Natural killer cell (primary cell): ENCODE measurements around the gene SLX4IP. TPM values are rescaled to one million over a fixed set of nuclear protein-coding genes. Genes with fewer than 3 reads are reported as not detected.

Experiments used
- ATAC-seq, 3 donors: fragments of 150-1000 bp in 2 of 3; fragments of 200-7000 bp in 1 of 3; cut with Tn5 transposase; 1 replicate in 1 of 3; 2 replicates in 2 of 3; pipeline ENCODE4 v1.10.0; 2021; ENCODE audit warnings: mild to moderate bottlenecking in 2 of 3, moderate library complexity in 2 of 3
- DNase-seq, 2 donors: peaks; one replicate each; pipeline versions ENCODE4 v3.0.0 to v3.0.0-alpha.2; 2013 to 2021; ENCODE audit warnings: mixed read lengths in 1 of 2
- H3K27ac ChIP-seq: one replicate; pipeline ENCODE4 v1.5.1; 2013; ENCODE audit warnings: mild to moderate bottlenecking, low read length
- H3K27me3 ChIP-seq: one replicate; pipeline ENCODE4 v1.6.1; 2013; ENCODE audit warnings: low read length; ENCODE audit not compliant: control insufficient read depth, insufficient read depth
- H3K36me3 ChIP-seq: one replicate; pipeline ENCODE4 v1.6.1; 2013; ENCODE audit warnings: low read length; ENCODE audit not compliant: control insufficient read depth, insufficient read depth
- H3K4me1 ChIP-seq: one replicate; pipeline ENCODE4 v1.6.1; 2013; ENCODE audit warnings: low read length; ENCODE audit not compliant: control insufficient read depth, insufficient read depth
- H3K4me3 ChIP-seq: one replicate; pipeline ENCODE4 v1.5.1; 2013; ENCODE audit warnings: low read length
- H3K9me3 ChIP-seq: one replicate; pipeline ENCODE4 v1.6.1; 2013; ENCODE audit warnings: low read length; ENCODE audit not compliant: control insufficient read depth, insufficient read depth
- H3K27ac Mint-ChIP-seq, 2 donors: one replicate each; pipeline ENCODE4 v1.8.0; 2022; ENCODE audit warnings: mild to moderate bottlenecking in 2 of 2, mixed read lengths in 2 of 2, moderate library complexity in 1 of 2
- H3K27me3 Mint-ChIP-seq, 2 donors: one replicate each; pipeline ENCODE4 v1.8.0; 2022; ENCODE audit warnings: low read depth in 2 of 2, mixed read lengths in 2 of 2
- H3K36me3 Mint-ChIP-seq: one replicate; pipeline ENCODE4 v1.8.0; 2022; ENCODE audit warnings: mixed read lengths
- H3K4me1 Mint-ChIP-seq, 2 donors: one replicate each; pipeline ENCODE4 v1.8.0; 2022; ENCODE audit warnings: mixed read lengths in 2 of 2
- H3K4me3 Mint-ChIP-seq: one replicate; pipeline ENCODE4 v1.8.0; 2022; ENCODE audit warnings: mild to moderate bottlenecking, moderate library complexity, mixed read lengths
- H3K9me3 Mint-ChIP-seq, 2 donors: one replicate each; pipeline ENCODE4 v1.8.0; 2022; ENCODE audit warnings: mixed read lengths in 2 of 2
- WGBS: methylation state at CpG from one replicate; pipeline ENCODE4 v1.1.7; 2013; ENCODE audit warnings: missing lambda C conversion rate; ENCODE audit not compliant: insufficient coverage; 5-methylcytosine and 5-hydroxymethylcytosine counted together
- intact Hi-C: fragments of 100-400 bp; cut with micrococcal nuclease; formaldehyde crosslinking; loops from one replicate; pipeline ENCODE4 v1.14.2; 2022
- total RNA-seq, 4 donors: library from RNA; stranded (reverse); fragments of 120-200 nt in 1 of 4; gene quantifications; one replicate each; pipeline versions ENCODE4 v1.2.3 to v1.2.4, GENCODE V29; 2013 to 2022
- TF ChIP-seq, protein P1 (sequence below): fragments of 200-600 bp; IDR thresholded peaks from one replicate; pipeline ENCODE4 v1.8.0; 2022; ENCODE audit warnings: antibody characterized with exemption

Gene SLX4IP
- total RNA-seq, 3 donors from 2014 or later (not counting 1 experiment from before 2014, with no cell fraction given), result 2.9 to 5.5 (median 5.2) TPM

DNA sequence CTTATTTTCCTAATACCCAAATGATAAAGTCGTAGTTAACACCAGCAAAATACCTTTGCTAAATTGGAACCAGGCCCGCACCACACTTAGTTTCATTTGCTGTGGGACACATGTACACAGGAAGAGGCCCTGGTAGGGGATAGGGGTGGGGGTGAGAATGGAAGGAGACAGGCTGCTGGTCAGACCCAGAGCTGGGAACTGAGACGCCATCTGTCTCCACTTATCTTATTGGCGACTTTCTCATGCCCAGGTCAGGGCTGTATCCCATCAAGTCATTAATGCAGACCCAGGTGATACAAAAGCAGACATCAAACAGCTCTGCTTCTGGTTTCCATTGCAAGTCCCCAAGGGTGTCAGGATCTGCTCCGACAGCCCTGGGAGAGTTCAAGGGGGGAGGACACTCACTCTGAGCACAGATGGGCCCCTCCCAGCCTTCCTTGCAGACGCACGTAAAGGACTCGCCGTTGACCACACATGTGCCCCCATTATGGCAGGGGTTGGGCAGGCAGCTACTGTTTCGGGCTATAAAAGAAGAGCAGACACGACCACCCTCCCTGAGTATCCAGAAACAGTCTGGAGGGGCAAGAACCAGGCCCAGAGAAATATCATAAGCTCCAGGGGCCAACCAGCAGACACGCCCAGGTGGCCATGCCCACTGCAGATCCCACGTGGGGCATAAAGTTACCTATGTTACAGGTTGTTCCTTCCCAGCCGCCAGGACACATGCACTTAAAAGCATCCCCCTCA, 209.5 kb downstream of the SLX4IP start:
- 77% methylated on average over 14 of the region's 14 CpGs for WGBS
- Mint-ChIP-seq H3K4me1 (peaks cover 0 to 9% of the 10 kb centered on the region in 2 donors), H3K9me3 (no peaks in the 10 kb centered on the region), H3K27me3 (peaks cover 0 to under 1% of the 10 kb centered on the region in 2 donors), H3K27ac (peak overlapping the region in 1 of 2 donors; percentile 44), H3K36me3 (no peaks in the 10 kb centered on the region), H3K4me3 (no peak overlapping the region)
- no peaks in the 10 kb centered on the region for H3K36me3 ChIP-seq
- intact Hi-C loops, result no loop called here
- no peaks in the 10 kb centered on the region for H3K27me3 ChIP-seq
- no peak for DNase-seq
- TF ChIP-seq, protein P1, sequence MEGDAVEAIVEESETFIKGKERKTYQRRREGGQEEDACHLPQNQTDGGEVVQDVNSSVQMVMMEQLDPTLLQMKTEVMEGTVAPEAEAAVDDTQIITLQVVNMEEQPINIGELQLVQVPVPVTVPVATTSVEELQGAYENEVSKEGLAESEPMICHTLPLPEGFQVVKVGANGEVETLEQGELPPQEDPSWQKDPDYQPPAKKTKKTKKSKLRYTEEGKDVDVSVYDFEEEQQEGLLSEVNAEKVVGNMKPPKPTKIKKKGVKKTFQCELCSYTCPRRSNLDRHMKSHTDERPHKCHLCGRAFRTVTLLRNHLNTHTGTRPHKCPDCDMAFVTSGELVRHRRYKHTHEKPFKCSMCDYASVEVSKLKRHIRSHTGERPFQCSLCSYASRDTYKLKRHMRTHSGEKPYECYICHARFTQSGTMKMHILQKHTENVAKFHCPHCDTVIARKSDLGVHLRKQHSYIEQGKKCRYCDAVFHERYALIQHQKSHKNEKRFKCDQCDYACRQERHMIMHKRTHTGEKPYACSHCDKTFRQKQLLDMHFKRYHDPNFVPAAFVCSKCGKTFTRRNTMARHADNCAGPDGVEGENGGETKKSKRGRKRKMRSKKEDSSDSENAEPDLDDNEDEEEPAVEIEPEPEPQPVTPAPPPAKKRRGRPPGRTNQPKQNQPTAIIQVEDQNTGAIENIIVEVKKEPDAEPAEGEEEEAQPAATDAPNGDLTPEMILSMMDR, result no peak
- no peaks in the 10 kb centered on the region for H3K9me3 ChIP-seq
- H3K4me1 ChIP-seq, result no peaks in the 10 kb centered on the region
- no peak overlapping the region for H3K4me3 ChIP-seq
- peak in 1 of 3 donors; percentile 57 for ATAC-seq
- no peak overlapping the region for H3K27ac ChIP-seq

DNA sequence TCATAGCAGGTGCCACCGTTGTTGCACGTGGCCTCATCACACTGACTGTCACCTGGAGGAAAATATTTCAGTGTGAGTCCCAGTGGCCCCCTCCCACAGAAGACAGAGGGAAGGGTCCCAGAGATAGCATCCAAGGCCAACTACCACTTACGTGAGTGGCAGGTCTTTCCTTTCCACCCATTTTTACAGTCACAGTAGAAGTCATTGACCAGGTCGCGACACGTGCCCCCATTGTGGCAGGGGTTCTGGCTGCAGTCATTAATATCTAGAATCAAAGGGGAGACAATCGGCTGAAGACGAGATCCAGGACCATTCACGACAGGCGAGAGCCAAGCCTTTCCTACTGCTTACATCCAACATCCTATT, 210.1 kb downstream of the SLX4IP start:
- ATAC-seq (no peak), DNase-seq (no peak)
- H3K27ac Mint-ChIP-seq, result no peak overlapping the region
- H3K4me1 Mint-ChIP-seq, result peaks cover 0 to 9% of the 10 kb centered on the region in 2 donors
- intact Hi-C loops, result no loop called here
- Histone ChIP-seq H3K9me3 (no peaks in the 10 kb centered on the region), H3K4me1 (no peaks in the 10 kb centered on the region), H3K4me3 (no peak overlapping the region), H3K36me3 (no peaks in the 10 kb centered on the region), H3K27me3 (no peaks in the 10 kb centered on the region), H3K27ac (no peak overlapping the region)
- no peaks in the 10 kb centered on the region for H3K9me3 Mint-ChIP-seq
- H3K36me3 Mint-ChIP-seq, result no peaks in the 10 kb centered on the region
- no peak overlapping the region for H3K4me3 Mint-ChIP-seq
- H3K27me3 Mint-ChIP-seq, result no peaks in the 10 kb centered on the region
- TF ChIP-seq, protein P1, result no peak
- WGBS, result 97% methylated on average over 10 of the region's 10 CpGs

DNA sequence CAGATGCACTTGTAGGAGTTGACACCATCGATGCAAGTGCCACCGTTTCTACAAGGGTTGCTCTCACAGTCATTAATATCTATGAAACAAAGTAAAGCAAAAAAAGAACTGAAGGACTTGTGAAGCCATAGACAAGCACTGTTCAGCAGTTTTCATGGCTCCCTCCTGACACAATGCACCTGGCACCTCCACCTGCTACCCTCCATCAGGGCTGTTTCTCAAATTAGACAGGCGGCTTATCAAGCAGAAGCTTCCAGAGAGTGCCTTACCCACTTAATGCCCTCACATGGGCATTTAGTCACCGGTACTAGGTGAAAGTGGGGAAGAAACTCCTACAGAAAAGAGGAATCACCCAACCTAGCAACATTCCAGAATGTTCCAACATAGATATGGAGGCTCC, 210.9 kb downstream of the SLX4IP start:
- ATAC-seq, result no peak
- WGBS, result 95% methylated on average over 2 of the region's 4 CpGs
- no peaks in the 10 kb centered on the region for H3K9me3 ChIP-seq
- H3K9me3 Mint-ChIP-seq, result no peaks in the 10 kb centered on the region
- no peak overlapping the region for H3K27ac ChIP-seq
- no peaks in the 10 kb centered on the region for H3K36me3 ChIP-seq
- no peaks in the 10 kb centered on the region for H3K36me3 Mint-ChIP-seq
- peaks cover 0 to 9% of the 10 kb centered on the region in 2 donors for H3K4me1 Mint-ChIP-seq
- no peak for DNase-seq
- no peak overlapping the region for H3K4me3 Mint-ChIP-seq
- intact Hi-C loops, result no loop called here
- H3K27me3 ChIP-seq, result no peaks in the 10 kb centered on the region
- H3K4me1 ChIP-seq, result no peaks in the 10 kb centered on the region
- H3K4me3 ChIP-seq, result no peak overlapping the region
- H3K27me3 Mint-ChIP-seq, result no peaks in the 10 kb centered on the region
- no peak overlapping the region for H3K27ac Mint-ChIP-seq
- TF ChIP-seq, protein P1, result no peak
